Breast epithelium (tissue), 3 donors: ENCODE data around the gene FANCC.

Experiments
- CTCF ChIP-seq, 3 donors: fragments of 450-650 bp; IDR thresholded peaks; one replicate each; pipeline ENCODE4 v1.5.1; 2016 to 2017; ENCODE audit warnings: antibody characterized with exemption in 3 of 3, mild to moderate bottlenecking in 3 of 3, moderate library complexity in 3 of 3
- POLR2A ChIP-seq: fragments of 450-650 bp; IDR thresholded peaks from one replicate; pipeline ENCODE4 v1.6.1; 2016; ENCODE audit warnings: antibody characterized with exemption, mild to moderate bottlenecking, moderate library complexity

GRCh38 chr9:95110921-95111525 is 206.5 kb downstream of the FANCC start:
- TF ChIP-seq CTCF (IDR thresholded peaks at IDR 0.05) (no peak), POLR2A (no peak)
